HCT116 (cell line): Measurements from ENCODE around the gene ADAMTS14.

Experiments used
- CEBPB ChIP-seq: IDR thresholded peaks from 2 replicates; pipeline ENCODE4 v1.6.1; 2012; ENCODE audit warnings: low read depth
- EZH2 ChIP-seq: fragments of 200-600 bp; sonication (generic); IDR thresholded peaks from 2 replicates; pipeline ENCODE4 v1.6.1; 2017; ENCODE audit warnings: antibody characterized with exemption, mixed run types
- EZH2phosphoT487 ChIP-seq: fragments of 200-600 bp; IDR thresholded peaks from 2 replicates; pipeline ENCODE4 v1.6.1; 2018; ENCODE audit warnings: antibody characterized with exemption, borderline replicate concordance
- ZNF274 ChIP-seq: fragments of 200-500 bp; sonication (Bioruptor generic); IDR thresholded peaks from 2 replicates; pipeline ENCODE4 v1.6.1; 2014; ENCODE audit warnings: mild to moderate bottlenecking, low read depth, low read length, inconsistent platforms
- TF ChIP-seq, protein P1 (sequence below), 3 experiments: fragments of 200-600 bp in 1 of 3; sonication (generic) in 1 of 3; IDR thresholded peaks in 2 of 3; conservative IDR thresholded peaks in 1 of 3; 2 replicates each; pipeline ENCODE4 v1.5.1; 2012 to 2017; ENCODE audit warnings: low read depth in 2 of 3, low read length in 2 of 3, antibody characterized with exemption in 1 of 3, borderline replicate concordance in 1 of 3, control low read depth in 1 of 3, mild to moderate bottlenecking in 1 of 3, mixed read lengths in 1 of 3, mixed run types in 1 of 3, moderate library complexity in 1 of 3; ENCODE audit not compliant: insufficient read depth in 1 of 3

DNA sequence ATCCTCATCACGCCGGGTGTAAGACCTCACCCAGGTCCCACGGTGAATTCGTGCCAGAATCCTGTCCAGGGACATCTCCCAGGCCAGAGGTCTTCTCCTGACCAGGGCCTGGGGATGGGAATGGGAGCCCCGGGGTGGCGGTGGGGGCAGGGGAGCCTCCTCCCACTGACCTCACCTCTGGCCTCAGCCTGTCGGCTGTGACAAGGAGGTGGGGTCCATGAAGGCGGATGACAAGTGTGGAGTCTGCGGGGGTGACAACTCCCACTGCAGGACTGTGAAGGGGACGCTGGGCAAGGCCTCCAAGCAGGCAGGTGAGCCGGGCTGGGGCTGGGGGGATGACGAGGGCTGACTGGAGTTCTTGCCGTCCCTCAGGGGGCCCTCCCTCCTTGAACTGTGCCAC, 71.6 kb downstream of the ADAMTS14 start:
- TF ChIP-seq CEBPB (no peak), ZNF274 (no peak), EZH2 (no peak), EZH2phosphoT487 (no peak)
- TF ChIP-seq, protein P1, sequence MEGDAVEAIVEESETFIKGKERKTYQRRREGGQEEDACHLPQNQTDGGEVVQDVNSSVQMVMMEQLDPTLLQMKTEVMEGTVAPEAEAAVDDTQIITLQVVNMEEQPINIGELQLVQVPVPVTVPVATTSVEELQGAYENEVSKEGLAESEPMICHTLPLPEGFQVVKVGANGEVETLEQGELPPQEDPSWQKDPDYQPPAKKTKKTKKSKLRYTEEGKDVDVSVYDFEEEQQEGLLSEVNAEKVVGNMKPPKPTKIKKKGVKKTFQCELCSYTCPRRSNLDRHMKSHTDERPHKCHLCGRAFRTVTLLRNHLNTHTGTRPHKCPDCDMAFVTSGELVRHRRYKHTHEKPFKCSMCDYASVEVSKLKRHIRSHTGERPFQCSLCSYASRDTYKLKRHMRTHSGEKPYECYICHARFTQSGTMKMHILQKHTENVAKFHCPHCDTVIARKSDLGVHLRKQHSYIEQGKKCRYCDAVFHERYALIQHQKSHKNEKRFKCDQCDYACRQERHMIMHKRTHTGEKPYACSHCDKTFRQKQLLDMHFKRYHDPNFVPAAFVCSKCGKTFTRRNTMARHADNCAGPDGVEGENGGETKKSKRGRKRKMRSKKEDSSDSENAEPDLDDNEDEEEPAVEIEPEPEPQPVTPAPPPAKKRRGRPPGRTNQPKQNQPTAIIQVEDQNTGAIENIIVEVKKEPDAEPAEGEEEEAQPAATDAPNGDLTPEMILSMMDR (IDR thresholded peaks at IDR 0.05 in 2 of 3, conservative IDR thresholded peaks at IDR 0.05 in 1 of 3; ENCODE audit: borderline replicate concordance in 1 of 3, insufficient read depth in 1 of 3, low read depth in 2 of 3, low read length in 2 of 3), result no peak
